ENCODE results near the gene ZNF324B. TPM values are rescaled to one million over a fixed set of nuclear protein-coding genes. Genes with fewer than 3 reads are reported as not detected.

ZNF324B gene
- total RNA-seq, 1 experiment from 2014 or later = 6.3 TPM

- Histone ChIP-seq H2BK12ac (ENCODE audit: insufficient read length, low read depth, low read length) (no peak overlapping the region), H3K23me2 (ENCODE audit: insufficient read length, low read depth, low read length, poor library complexity, severe bottlenecking) (peaks cover 7% of the 10 kb centered on the region), H3K4ac (ENCODE audit: low read depth, low read length) (no peak overlapping the region), H2BK5ac (ENCODE audit: insufficient read length, low read length) (no peak overlapping the region), H2BK20ac (ENCODE audit: low read depth, low read length, poor library complexity, severe bottlenecking) (no peak overlapping the region), H3K79me1 (ENCODE audit: insufficient read depth, low read depth, low read length, poor library complexity, severe bottlenecking) (no peaks in the 10 kb centered on the region), H2AK5ac (ENCODE audit: insufficient read length, low read length) (no peak overlapping the region), H3K4me1 (ENCODE audit: insufficient read depth, low read length) (no peaks in the 10 kb centered on the region), H3K27ac (ENCODE audit: insufficient read length, low read depth, low read length) (no peak overlapping the region), H2BK120ac (ENCODE audit: low read depth, low read length, poor library complexity, severe bottlenecking) (no peak overlapping the region), H3K9ac (ENCODE audit: extremely low read depth, insufficient read length, low read length) (no peak overlapping the region), H3K18ac (ENCODE audit: insufficient read length, low read depth, low read length) (no peak overlapping the region), H3T11ph (ENCODE audit: low read length) (no peak overlapping the region), H4K8ac (replicated peaks; ENCODE audit: insufficient read length, low read depth, low read length) (no peak overlapping the region), H3K4me2 (ENCODE audit: insufficient read depth, insufficient read length, low read length) (peak overlapping the region; percentile 43), H3K9me3 (ENCODE audit: control insufficient read depth, low read depth, low read length) (no peaks in the 10 kb centered on the region), H3K79me2 (ENCODE audit: insufficient read depth, low read length) (no peaks in the 10 kb centered on the region), H2AFZ (ENCODE audit: low read length) (no peak overlapping the region), H4K91ac (ENCODE audit: insufficient read length, low read depth, low read length) (no peak overlapping the region), H4K5ac (ENCODE audit: insufficient read length, low read depth, low read length) (no peak overlapping the region), H2BK15ac (ENCODE audit: low read depth, low read length) (no peak overlapping the region), H4K20me1 (ENCODE audit: control insufficient read depth, insufficient read depth, insufficient read length) (no peaks in the 10 kb centered on the region), H3K23ac (ENCODE audit: insufficient read length, low read depth, low read length) (no peak overlapping the region), H3K56ac (ENCODE audit: insufficient read length, low read depth, low read length) (no peak overlapping the region), H3K14ac (ENCODE audit: insufficient read depth, low read length) (no peak overlapping the region), H3K27me3 (ENCODE audit: insufficient read depth, low read length) (no peaks in the 10 kb centered on the region)
- no CpG with 5 or more reads among the region's 15 CpGs for WGBS (ENCODE audit: extremely low coverage, insufficient read length, low lambda C conversion rate)
- peak; percentile 33 for DNase-seq
- no peak for TF ChIP-seq CTCF (conservative IDR thresholded peaks at IDR 0.05)
- Mint-ChIP-seq H3K4me3 (peak overlapping the region; percentile 88 to 94), H3K36me3 (ENCODE audit: insufficient read depth in 1 of 3, low read depth in 3 of 3) (peaks cover 2 to 19% (median 2%) of the 10 kb centered on the region in 3 experiments), H3K27ac (peak overlapping the region in 1 of 3 experiments; percentile 73; a peak in 2 of 7 replicates), H3K4me1 (peaks cover 9 to 13% of the 10 kb centered on the region in 2 experiments), H3K9me3 (no peaks in the 10 kb centered on the region), H3K27me3 (ENCODE audit: low read depth) (no peaks in the 10 kb centered on the region; the same call in 1 of the 2 replicates)
These were observed 25.7 kb downstream of the ZNF324B start for GRCh38 chr19:58477130-58477529.
